ENCODE measurements around the gene PAM16.

PAM16 gene

GRCh38 chr16:4383591-4384444 is 32.7 kb upstream of the PAM16 start:
- no peak for DNase-seq

DNA sequence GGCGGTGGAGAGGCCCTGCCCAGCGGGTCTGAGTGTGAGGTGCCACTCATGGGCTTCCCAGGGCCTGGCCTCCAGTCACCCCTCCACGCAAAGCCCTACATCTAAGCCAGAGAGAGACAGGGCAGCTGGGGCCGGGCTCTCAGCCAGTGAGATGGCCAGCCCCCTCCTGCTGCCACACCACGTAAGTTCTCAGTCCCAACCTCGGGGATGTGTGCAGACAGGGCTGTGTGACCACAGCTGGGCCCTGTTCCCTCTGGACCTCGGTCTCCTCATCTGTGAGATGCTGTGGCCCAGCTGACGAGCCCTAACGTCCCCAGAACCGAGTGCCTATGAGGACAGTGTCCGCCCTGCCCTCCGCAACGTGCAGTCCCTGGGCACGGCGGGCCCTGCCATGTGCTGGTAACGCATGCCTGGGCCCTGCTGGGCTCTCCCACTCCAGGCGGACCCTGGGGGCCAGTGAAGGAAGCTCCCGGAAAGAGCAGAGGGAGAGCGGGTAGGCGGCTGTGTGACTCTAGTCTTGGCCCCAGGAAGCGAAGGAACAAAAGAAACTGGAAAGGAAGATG is 31.8 kb upstream of the PAM16 start:
- no peak for DNase-seq

DNA sequence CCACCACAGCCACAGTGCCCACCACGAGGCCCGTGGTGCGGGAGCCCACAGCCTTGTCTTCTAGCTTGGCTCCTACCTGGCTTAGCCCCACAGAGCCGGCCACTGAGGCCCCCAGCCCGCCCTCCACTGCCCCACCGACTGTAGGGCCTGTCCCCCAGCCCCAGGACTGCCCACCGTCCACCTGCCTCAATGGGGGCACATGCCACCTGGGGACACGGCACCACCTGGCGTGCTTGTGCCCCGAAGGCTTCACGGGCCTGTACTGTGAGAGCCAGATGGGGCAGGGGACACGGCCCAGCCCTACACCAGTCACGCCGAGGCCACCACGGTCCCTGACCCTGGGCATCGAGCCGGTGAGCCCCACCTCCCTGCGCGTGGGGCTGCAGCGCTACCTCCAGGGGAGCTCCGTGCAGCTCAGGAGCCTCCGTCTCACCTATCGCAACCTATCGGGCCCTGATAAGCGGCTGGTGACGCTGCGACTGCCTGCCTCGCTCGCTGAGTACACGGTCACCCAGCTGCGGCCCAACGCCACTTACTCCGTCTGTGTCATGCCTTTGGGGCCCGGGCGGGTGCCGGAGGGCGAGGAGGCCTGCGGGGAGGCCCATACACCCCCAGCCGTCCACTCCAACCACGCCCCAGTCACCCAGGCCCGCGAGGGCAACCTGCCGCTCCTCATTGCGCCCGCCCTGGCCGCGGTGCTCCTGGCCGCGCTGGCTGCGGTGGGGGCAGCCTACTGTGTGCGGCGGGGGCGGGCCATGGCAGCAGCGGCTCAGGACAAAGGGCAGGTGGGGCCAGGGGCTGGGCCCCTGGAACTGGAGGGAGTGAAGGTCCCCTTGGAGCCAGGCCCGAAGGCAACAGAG is 31.0 kb upstream of the PAM16 start:
- no peak for DNase-seq

DNA sequence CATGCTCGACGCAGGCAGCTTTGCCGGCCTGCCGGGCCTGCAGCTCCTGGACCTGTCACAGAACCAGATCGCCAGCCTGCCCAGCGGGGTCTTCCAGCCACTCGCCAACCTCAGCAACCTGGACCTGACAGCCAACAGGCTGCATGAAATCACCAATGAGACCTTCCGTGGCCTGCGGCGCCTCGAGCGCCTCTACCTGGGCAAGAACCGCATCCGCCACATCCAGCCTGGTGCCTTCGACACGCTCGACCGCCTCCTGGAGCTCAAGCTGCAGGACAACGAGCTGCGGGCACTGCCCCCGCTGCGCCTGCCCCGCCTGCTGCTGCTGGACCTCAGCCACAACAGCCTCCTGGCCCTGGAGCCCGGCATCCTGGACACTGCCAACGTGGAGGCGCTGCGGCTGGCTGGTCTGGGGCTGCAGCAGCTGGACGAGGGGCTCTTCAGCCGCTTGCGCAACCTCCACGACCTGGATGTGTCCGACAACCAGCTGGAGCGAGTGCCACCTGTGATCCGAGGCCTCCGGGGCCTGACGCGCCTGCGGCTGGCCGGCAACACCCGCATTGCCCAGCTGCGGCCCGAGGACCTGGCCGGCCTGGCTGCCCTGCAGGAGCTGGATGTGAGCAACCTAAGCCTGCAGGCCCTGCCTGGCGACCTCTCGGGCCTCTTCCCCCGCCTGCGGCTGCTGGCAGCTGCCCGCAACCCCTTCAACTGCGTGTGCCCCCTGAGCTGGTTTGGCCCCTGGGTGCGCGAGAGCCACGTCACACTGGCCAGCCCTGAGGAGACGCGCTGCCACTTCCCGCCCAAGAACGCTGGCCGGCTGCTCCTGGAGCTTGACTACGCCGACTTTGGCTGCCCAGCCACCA is 30.2 kb upstream of the PAM16 start:
- no peak for DNase-seq

- no peak for DNase-seq
Observed at GRCh38 chr16:4380119-4381063, 29.3 kb upstream of the PAM16 start.

GRCh38 chr16:4378999-4379690 is 28.0 kb upstream of the PAM16 start:
- DNase-seq = no peak

DNA sequence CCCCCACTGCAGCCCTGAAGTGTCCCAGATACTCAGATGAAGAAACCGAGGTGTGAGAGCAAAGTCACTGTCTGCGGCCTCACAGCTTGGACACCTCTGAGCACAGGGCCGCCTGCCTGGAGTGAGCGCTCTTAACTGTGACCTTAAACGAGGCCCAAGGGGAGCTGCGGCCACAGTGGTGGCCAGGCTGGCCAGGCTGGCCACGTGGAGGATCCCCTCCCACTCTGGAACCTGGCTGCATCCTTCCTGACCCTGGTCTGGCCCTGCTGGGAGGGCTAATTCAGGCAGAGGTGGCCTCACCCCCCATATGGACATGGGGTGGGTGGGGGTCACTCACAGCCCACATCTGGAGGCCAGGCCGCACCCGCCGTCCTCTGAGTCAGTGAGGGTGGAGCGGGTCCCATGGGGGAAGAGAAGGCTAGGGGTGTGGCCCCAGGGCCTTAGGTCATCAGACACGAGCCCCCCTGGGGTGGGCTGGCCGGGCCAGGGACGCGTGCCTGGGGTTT is 27.1 kb upstream of the PAM16 start:
- no peak for DNase-seq

- DNase-seq = no peak
Observed at GRCh38 chr16:4377573-4378154, 26.5 kb upstream of the PAM16 start.

GRCh38 chr16:4376893-4377572 is 25.9 kb upstream of the PAM16 start:
- DNase-seq = no peak

DNA sequence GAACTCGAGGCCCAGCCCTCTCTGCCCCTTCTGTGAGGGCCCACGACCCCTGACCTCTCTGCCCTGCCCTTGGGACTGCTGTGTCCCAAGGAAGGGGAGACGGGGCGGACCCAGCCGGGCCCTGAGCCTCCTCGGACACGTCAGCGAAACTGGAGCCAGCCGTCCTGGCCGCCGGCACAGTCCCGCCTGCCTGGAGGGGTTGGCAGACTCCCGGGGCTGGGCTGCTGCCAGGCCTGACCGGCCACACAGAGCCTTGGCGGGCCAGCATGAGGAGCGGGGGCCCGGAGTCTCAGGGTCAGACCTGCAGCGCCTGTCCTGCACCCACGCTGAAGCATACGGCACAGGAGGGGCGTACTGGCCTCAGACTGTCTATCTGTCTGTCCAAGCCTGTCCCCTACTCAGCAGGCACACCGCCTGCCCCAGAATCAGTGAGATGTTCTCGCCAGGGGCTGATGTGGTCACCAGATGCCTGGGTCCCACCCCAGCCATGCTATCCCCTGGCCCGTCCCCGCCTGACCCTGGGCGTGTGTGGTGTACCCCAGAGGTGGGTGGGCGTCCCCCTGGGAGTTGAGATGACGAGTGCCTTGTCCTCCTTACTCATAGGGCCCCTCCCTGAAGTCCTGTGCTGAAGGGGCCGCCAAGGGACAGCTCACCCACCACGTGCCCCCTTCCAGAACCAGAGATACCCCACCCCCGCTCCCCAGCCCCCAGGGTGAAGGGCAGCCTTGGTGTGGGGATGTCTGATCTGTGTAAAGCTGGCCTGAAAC is 25.2 kb upstream of the PAM16 start:
- no peak for DNase-seq

- DNase-seq = no peak
Observed at GRCh38 chr16:4375717-4376116, 24.6 kb upstream of the PAM16 start.

GRCh38 chr16:4373909-4374742 is 23.0 kb upstream of the PAM16 start:
- no peak for DNase-seq

- no peak for DNase-seq
Observed at GRCh38 chr16:4373356-4373908, 22.3 kb upstream of the PAM16 start.

- no peak for DNase-seq
Observed at GRCh38 chr16:4372578-4373355, 21.6 kb upstream of the PAM16 start.

DNA sequence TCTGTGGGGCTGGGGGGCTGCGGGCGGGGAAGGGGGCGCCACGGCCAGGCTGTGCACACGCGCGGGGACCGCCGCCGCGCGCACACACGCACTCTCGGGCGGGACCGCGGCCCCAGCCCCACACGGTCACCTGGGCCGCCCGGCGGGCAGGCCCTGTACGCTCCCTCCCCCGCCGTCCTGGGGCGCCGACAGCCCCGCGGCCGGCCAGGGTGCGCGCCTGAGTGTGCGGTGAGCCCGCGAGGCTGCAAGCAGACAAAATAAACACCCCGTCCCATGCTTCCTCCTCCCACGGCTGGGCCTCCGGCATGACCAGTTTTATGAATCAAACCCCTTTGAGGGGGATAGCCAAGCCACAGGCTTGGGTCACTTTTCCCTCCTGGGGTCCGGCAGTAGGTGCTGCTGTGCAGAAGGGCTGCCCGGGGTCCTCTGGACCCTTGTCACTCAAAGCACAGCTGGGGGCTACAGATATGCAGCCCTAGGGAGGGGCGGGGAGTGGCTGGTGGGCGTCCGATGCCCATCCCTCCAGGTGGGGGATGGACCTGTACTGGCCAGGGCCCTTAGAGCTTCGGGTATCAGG is 21.0 kb upstream of the PAM16 start:
- no peak for DNase-seq

- peak; percentile 68 for DNase-seq
Observed at GRCh38 chr16:4371357-4372000, 20.4 kb upstream of the PAM16 start, which contains the start of gene VASN. Gene VASN (plus strand): TSS chr16:4371848. CDS start chr16:4380878, 9,030 bp downstream.

Measured in stimulated activated CD4-positive, alpha-beta T cell treated with anti-CD3 and anti-CD28 coated beads, Interleukin-1b, Interleukin-23, amount 100 ng/mL, for 48 hours (primary cell).